HepG2 (cell line): Measurements from ENCODE around the gene DMGDH. TPM values are rescaled to one million over a fixed set of nuclear protein-coding genes. Genes with fewer than 3 reads are reported as not detected.
A peak's percentile ranks its signal among the peaks of the same experiment; 100 is the strongest.

ENCODE experiments used
- ATAC-seq: fragments of 200-7000 bp; cut with Tn5 transposase; 3 replicates; pipeline ENCODE4 v1.9.1; 2020; ENCODE audit warnings: mild to moderate bottlenecking, moderate library complexity
- BruUV-seq: library from RNA; stranded (reverse); fragments of 400-500 nt; replicated peaks from 2 replicates; lab custom pipeline; 2021; lab: Mats Ljungman, UMichigan
- CTCF ChIA-PET: fragments of 300-600 bp; formaldehyde crosslinking; extraction: SDS; loops from one replicate; lab custom pipeline; 2021; ENCODE audit warnings: low total read pairs, inconsistent platforms, low intra/inter-chr PET ratio; lab: Yijun Ruan, JAX
- POLR2A ChIA-PET: fragments of 350-600 bp; sonication (Branson Sonifier 250); formaldehyde crosslinking; loops from one replicate; lab custom pipeline; 2020; ENCODE audit warnings: antibody characterized with exemption, inconsistent platforms; lab: Yijun Ruan, JAX
- DNase-seq: peaks from one replicate; pipeline ENCODE4 v3.0.0-alpha.2; 2015; ENCODE audit warnings: low spot score
- FAIRE-seq: peaks from 3 replicates; lab custom pipeline; 2011; peaks lifted over from hg19 to GRCh38; lab: Jason Lieb, UNC
- H2AFZ ChIP-seq: one replicate; pipeline ENCODE4 v1.6.1; 2011; ENCODE audit warnings: low read length, inconsistent platforms
- H3K27ac ChIP-seq: fragments of 300-600 bp; 3 replicates; pipeline ENCODE4 v1.8.0; 2011; ENCODE audit warnings: mixed run types, mild to moderate bottlenecking, mixed read lengths, low read length, inconsistent platforms; ENCODE audit not compliant: insufficient read depth; ENCODE audit errors: extremely low read length
- H3K27me3 ChIP-seq, 2 experiments: fragments of 200-600 bp in 1 of 2; 2 replicates in 1 of 2; 3 replicates in 1 of 2; pipeline versions ENCODE4 v1.6.0 to v1.8.0; 2011; ENCODE audit warnings: low read length in 2 of 2, mild to moderate bottlenecking in 2 of 2, moderate library complexity in 2 of 2, inconsistent platforms in 1 of 2; ENCODE audit not compliant: insufficient read depth in 2 of 2, control insufficient read depth in 1 of 2
- H3K36me3 ChIP-seq, 2 experiments: fragments of 200-600 bp in 1 of 2; replicated peaks in 1 of 2; 2 replicates in 1 of 2; 3 replicates in 1 of 2; pipeline versions ENCODE4 v1.5.1 to v1.8.0; 2011; ENCODE audit warnings: low read length in 2 of 2, inconsistent platforms in 1 of 2; ENCODE audit not compliant: insufficient read depth in 2 of 2, control insufficient read depth in 1 of 2
- H3K4me1 ChIP-seq: 2 replicates; pipeline ENCODE4 v1.5.1; 2012; ENCODE audit warnings: low read length, inconsistent platforms; ENCODE audit not compliant: insufficient read depth
- H3K4me2 ChIP-seq: 2 replicates; pipeline ENCODE4 v1.6.0; 2011; ENCODE audit warnings: low read depth, low read length, inconsistent platforms
- H3K4me3 ChIP-seq, 3 experiments: fragments of 200-600 bp in 1 of 3; sonication (generic), shearing (Covaris generic) in 1 of 3; replicated peaks in 1 of 3; 2 replicates each; pipeline ENCODE4 v1.5.1; 2011 to 2016; ENCODE audit warnings: low read length in 3 of 3, inconsistent platforms in 2 of 3, low read depth in 2 of 3, mild to moderate bottlenecking in 2 of 3, control low read depth in 1 of 3, mixed read lengths in 1 of 3; ENCODE audit not compliant: insufficient read depth in 1 of 3
- H3K79me2 ChIP-seq: one replicate; pipeline ENCODE4 v1.6.1; 2011; ENCODE audit warnings: low read length, inconsistent platforms; ENCODE audit not compliant: insufficient read depth
- H3K9ac ChIP-seq: 2 replicates; pipeline ENCODE4 v1.6.0; 2011; ENCODE audit warnings: mild to moderate bottlenecking, low read depth, low read length, inconsistent platforms; ENCODE audit not compliant: insufficient read depth
- H3K9me3 ChIP-seq: 2 replicates; pipeline ENCODE4 v1.5.1; 2012; ENCODE audit warnings: mild to moderate bottlenecking, low read length
- H4K20me1 ChIP-seq: 2 replicates; pipeline ENCODE4 v1.6.0; 2011; ENCODE audit warnings: inconsistent platforms, mild to moderate bottlenecking, low read length, moderate library complexity; ENCODE audit not compliant: insufficient read depth
- ELF4 ChIP-seq: sonication (generic); formaldehyde crosslinking; IDR thresholded peaks from 2 replicates; pipeline ENCODE4 v1.5.0; 2020; ENCODE audit warnings: missing genetic modification reagents, mild to moderate bottlenecking, moderate library complexity, borderline replicate concordance
- FOSL2 ChIP-seq: sonication (generic); formaldehyde crosslinking; IDR thresholded peaks from 2 replicates; pipeline ENCODE4 v1.4.0; 2020; ENCODE audit warnings: missing genetic modification reagents
- HDAC1 ChIP-seq: sonication (generic); formaldehyde crosslinking; IDR thresholded peaks from 2 replicates; pipeline ENCODE4 v1.5.1; 2020; ENCODE audit warnings: mild to moderate bottlenecking, missing genetic modification reagents
- KDM5B ChIP-seq: sonication (generic); formaldehyde crosslinking; IDR thresholded peaks from 2 replicates; pipeline ENCODE4 v1.4.0; 2020; ENCODE audit warnings: missing genetic modification reagents, mild to moderate bottlenecking, borderline replicate concordance
- LCORL ChIP-seq, 2 experiments: fragments of 450-650 bp in 1 of 2; sonication (generic) in 1 of 2; formaldehyde crosslinking in 1 of 2; IDR thresholded peaks; 2 replicates each; pipeline versions ENCODE4 v1.5.0 to v1.6.1; 2017 to 2020; ENCODE audit warnings: antibody characterized with exemption in 1 of 2, missing genetic modification reagents in 1 of 2
- MAFK ChIP-seq, 2 experiments: IDR thresholded peaks in 1 of 2; conservative IDR thresholded peaks in 1 of 2; 2 replicates each; pipeline ENCODE4 v1.6.1; 2011; ENCODE audit warnings: improper control_type of control experiment in 2 of 2, low read length in 2 of 2
- NFE2L2 ChIP-seq: fragments of 150-350 bp; IDR thresholded peaks from 2 replicates; pipeline ENCODE4 v1.6.1; 2014; ENCODE audit warnings: low read length
- NFYC ChIP-seq: IDR thresholded peaks from 2 replicates; pipeline ENCODE4 v1.6.1; 2016; ENCODE audit warnings: missing genetic modification reagents, missing compliant biosample characterization
- SAP130 ChIP-seq: IDR thresholded peaks from 2 replicates; pipeline ENCODE4 v1.6.1; 2016; ENCODE audit warnings: low read depth
- TEAD3 ChIP-seq: optimal IDR thresholded peaks from 2 replicates; pipeline ENCODE3; 2016; ENCODE audit warnings: borderline replicate concordance
- TGIF2 ChIP-seq: IDR thresholded peaks from 2 replicates; pipeline ENCODE4 v1.6.1; 2016; ENCODE audit warnings: control low read depth, missing compliant biosample characterization
- ZNF614 ChIP-seq: IDR thresholded peaks from 2 replicates; pipeline ENCODE4 v1.6.1; 2018; ENCODE audit warnings: missing biosample characterization, missing genetic modification reagents, inconsistent platforms, borderline replicate concordance
- ZNF891 ChIP-seq: sonication (generic); formaldehyde crosslinking; IDR thresholded peaks from 2 replicates; pipeline ENCODE4 v1.5.0; 2020; ENCODE audit warnings: mild to moderate bottlenecking, missing genetic modification reagents
- WGBS: methylation state at CpG from one replicate; pipeline ENCODE4 v1.1.6; 2017; ENCODE audit warnings: low lambda C conversion rate; 5-methylcytosine and 5-hydroxymethylcytosine counted together
- in situ Hi-C: cut with HindIII; loops from 2 replicates; pipeline ENCODE4 v1.10.0; 2017; ENCODE audit warnings: low pct_unique_long_range_greater_than_20kb; ENCODE audit not compliant: extremely low pct_ligation_motif_present
- intact Hi-C: fragments of 100-400 bp; cut with micrococcal nuclease; formaldehyde crosslinking; loops from one replicate; pipeline ENCODE4 v1.10.0; 2022; ENCODE audit not compliant: unreplicated experiment
- polyA plus RNA-seq, 8 experiments: library from polyadenylated mRNA; depleted of rRNA in 3 of 8; stranded (reverse) in 7 of 8; unstranded in 1 of 8; fragments of >200 nt; fragmentation: Illumina TruSeq in 4 of 8; extraction: Trizol in 4 of 8; gene quantifications; 2 replicates each; pipeline versions ENCODE4 v1.2.1 to v1.2.3, GENCODE V29; 2011 to 2016; ENCODE audit warnings: low read depth in 4 of 8, missing spikeins in 1 of 8, mixed read lengths in 1 of 8; ENCODE audit not compliant: insufficient read depth in 1 of 8
- total RNA-seq, 5 experiments: library from RNA; depleted of rRNA; stranded (reverse); fragments of >200 nt; fragmentation: Illumina TruSeq; extraction: Trizol; gene quantifications; 2 replicates each; pipeline ENCODE4 v1.2.3, GENCODE V29; 2016; ENCODE audit warnings: low read depth in 1 of 5
- TF ChIP-seq, protein P1 (sequence below): IDR thresholded peaks from 2 replicates; pipeline ENCODE4 v1.6.1; 2012; ENCODE audit warnings: inconsistent platforms
- TF ChIP-seq, protein P2 (sequence below): sonication (generic); formaldehyde crosslinking; IDR thresholded peaks from 2 replicates; pipeline ENCODE4 v1.8.1; 2022; ENCODE audit warnings: low read depth, mild to moderate bottlenecking, missing genetic modification reagents

Gene DMGDH
- total and polyA plus RNA-seq, 2 of the 13 experiments (the other 11 are each of a cell fraction or from before 2014, with no cell fraction given), result 3.6 to 7.9 TPM

DNA sequence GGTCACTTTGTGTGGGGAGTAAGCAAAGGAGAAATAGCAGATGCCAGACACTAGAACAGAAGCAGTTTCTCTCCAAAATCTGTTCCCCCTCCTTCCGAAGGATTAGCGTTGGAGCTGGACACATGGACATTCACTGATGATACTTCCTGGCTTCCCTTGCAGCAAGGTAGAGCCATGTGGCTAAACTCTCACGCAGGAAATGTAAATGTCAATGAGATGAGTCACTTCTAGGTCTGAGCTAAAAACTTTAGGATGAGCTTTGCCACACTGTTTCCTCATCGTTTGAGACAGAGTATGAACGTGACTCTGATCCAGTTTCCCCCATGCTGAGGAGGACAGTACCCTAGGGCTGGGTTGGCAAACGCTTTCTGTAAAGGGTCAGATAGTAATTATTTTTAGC lies 5.2 kb upstream of the DMGDH start:
- H3K36me3 ChIP-seq, result no peaks in the 10 kb centered on the region; a peak in 1 of 5 replicates
- H3K27ac ChIP-seq, result no peak overlapping the region
- in situ Hi-C loops (no loop called here), intact Hi-C loops (no loop called here)
- H3K27me3 ChIP-seq, result no peaks in the 10 kb centered on the region
- DNase-seq (peak; percentile 31), FAIRE-seq (no peak), ATAC-seq (no peak; the same call in 2 of the 3 replicates)
- no peak overlapping the region for H3K9ac ChIP-seq
- 72% methylated on average over 6 of the region's 6 CpGs for WGBS
- no peak overlapping the region for H3K4me2 ChIP-seq
- peaks cover 38% of the 10 kb centered on the region for H3K4me1 ChIP-seq
- no peaks in the 10 kb centered on the region for H4K20me1 ChIP-seq
- TF ChIP-seq TEAD3, result peak; percentile 13
- 0 out of 2 replicates have a peak, but pooled peaks have one; percentile 16 for TF ChIP-seq SAP130
- TF ChIP-seq ZNF614, result peak; percentile 62; the same call in 1 of the 2 replicates
- TF ChIP-seq NFYC, result no peak
- TF ChIP-seq FOSL2 (CRISPR knock-in tag), result peak; percentile 90
- TF ChIP-seq TGIF2, result 0 out of 2 replicates have a peak, but pooled peaks have one; percentile 16
- no peak for TF ChIP-seq KDM5B
- no peak for TF ChIP-seq ZNF891
- H3K79me2 ChIP-seq, result no peaks in the 10 kb centered on the region
- H3K9me3 ChIP-seq, result no peaks in the 10 kb centered on the region
- POLR2A ChIA-PET, result no interaction called here
- H2AFZ ChIP-seq, result no peak overlapping the region
- no TSS peak for BruUV-seq
- no peak overlapping the region for H3K4me3 ChIP-seq
- CTCF ChIA-PET, result no interaction called here

DNA sequence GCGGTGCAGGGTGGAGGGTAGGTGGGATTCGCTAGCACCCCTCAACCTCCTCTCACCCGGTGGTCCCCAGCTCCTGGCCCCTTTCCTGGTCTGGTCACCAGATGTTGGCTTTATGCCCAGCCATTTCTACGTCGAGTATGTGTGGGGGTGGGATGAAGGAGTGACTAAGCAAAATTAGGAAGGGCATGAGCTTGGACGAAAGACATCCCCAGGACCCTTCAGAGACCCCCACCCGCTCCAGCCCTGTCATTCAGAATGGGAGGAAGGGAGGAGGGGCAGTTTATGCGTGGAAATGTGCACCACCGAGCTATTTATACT lies 835 bp upstream of the DMGDH start:
- H3K27ac ChIP-seq, result peak overlapping the region; percentile 70
- H2AFZ ChIP-seq, result no peak overlapping the region
- CTCF ChIA-PET, result no interaction called here
- no TSS peak for BruUV-seq
- no peak for ATAC-seq
- H4K20me1 ChIP-seq, result no peaks in the 10 kb centered on the region
- intact Hi-C loops, result no loop called here
- no peak for FAIRE-seq
- POLR2A ChIA-PET, result interaction anchor here (1.3 to 1.5 kb wide), 2 partner anchors 45 to 85 kb away, joined by 3 to 9 read pairs; partner anchors contain the start of gene ARSB
- H3K4me1 ChIP-seq, result peaks cover 55% of the 10 kb centered on the region
- DNase-seq, result peak; percentile 15
- H3K9me3 ChIP-seq, result no peaks in the 10 kb centered on the region
- 36% methylated on average over 9 of the region's 9 CpGs for WGBS
- TF ChIP-seq, protein P1, sequence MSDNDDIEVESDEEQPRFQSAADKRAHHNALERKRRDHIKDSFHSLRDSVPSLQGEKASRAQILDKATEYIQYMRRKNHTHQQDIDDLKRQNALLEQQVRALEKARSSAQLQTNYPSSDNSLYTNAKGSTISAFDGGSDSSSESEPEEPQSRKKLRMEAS, result 0 out of 2 replicates have a peak, but pooled peaks have one; percentile 5
- TF ChIP-seq NFE2L2 (peak; percentile 92), HDAC1 (CRISPR knock-in tag) (0 out of 2 replicates have a peak, but pooled peaks have one; percentile 26), ELF4 (CRISPR knock-in tag) (no peak), MAFK (conservative IDR thresholded peaks at IDR 0.05 in 1 of 2, IDR thresholded peaks at IDR 0.05 in 1 of 2; ENCODE audit: low read length in 2 of 2) (peak in 1 of 2 experiments; percentile 52; a peak in 2 of 4 replicates), LCORL (IDR thresholded peaks at IDR 0.05) (no peak), LCORL (CRISPR knock-in tag; IDR thresholded peaks at IDR 0.05) (no peak)
- TF ChIP-seq, protein P2, sequence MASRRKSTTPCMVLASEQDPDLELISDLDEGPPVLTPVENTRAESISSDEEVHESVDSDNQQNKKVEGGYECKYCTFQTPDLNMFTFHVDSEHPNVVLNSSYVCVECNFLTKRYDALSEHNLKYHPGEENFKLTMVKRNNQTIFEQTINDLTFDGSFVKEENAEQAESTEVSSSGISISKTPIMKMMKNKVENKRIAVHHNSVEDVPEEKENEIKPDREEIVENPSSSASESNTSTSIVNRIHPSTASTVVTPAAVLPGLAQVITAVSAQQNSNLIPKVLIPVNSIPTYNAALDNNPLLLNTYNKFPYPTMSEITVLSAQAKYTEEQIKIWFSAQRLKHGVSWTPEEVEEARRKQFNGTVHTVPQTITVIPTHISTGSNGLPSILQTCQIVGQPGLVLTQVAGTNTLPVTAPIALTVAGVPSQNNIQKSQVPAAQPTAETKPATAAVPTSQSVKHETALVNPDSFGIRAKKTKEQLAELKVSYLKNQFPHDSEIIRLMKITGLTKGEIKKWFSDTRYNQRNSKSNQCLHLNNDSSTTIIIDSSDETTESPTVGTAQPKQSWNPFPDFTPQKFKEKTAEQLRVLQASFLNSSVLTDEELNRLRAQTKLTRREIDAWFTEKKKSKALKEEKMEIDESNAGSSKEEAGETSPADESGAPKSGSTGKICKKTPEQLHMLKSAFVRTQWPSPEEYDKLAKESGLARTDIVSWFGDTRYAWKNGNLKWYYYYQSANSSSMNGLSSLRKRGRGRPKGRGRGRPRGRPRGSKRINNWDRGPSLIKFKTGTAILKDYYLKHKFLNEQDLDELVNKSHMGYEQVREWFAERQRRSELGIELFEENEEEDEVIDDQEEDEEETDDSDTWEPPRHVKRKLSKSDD (CRISPR knock-in tag), result 0 out of 2 replicates have a peak, but pooled peaks have one; percentile 4
- TF ChIP-seq, all 625 proteins: peak for 5
- H3K9ac ChIP-seq, result peak overlapping the region; percentile 81
- peak overlapping the region; percentile 52 to 76 (median 67); a peak in 5 of 6 replicates for H3K4me3 ChIP-seq
- peak overlapping the region; percentile 85 for H3K4me2 ChIP-seq
- in situ Hi-C loops, result no loop called here
- H3K27me3 ChIP-seq, result no peaks in the 10 kb centered on the region
- H3K36me3 ChIP-seq, result no peaks in the 10 kb centered on the region
- peaks cover 4% of the 10 kb centered on the region for H3K79me2 ChIP-seq
